H1 (cell line): ENCODE measurements around the gene VWA7. TPM values are rescaled to one million over a fixed set of nuclear protein-coding genes. Genes with fewer than 3 reads are reported as not detected.

Experiments used
- RFX5 ChIP-seq: IDR thresholded peaks from 2 replicates; pipeline ENCODE4 v1.6.1; 2011; ENCODE audit warnings: low read depth, low read length, improper control_type of control experiment, borderline replicate concordance
- SUZ12 ChIP-seq: fragments of 200-600 bp; sonication (generic); IDR thresholded peaks from 2 replicates; pipeline ENCODE4 v1.6.1; 2012; ENCODE audit warnings: mild to moderate bottlenecking, inconsistent platforms, low read length, moderate library complexity, mixed read lengths
- polyA plus RNA-seq, 7 experiments: library from polyadenylated mRNA; depleted of rRNA in 3 of 7; stranded (reverse) in 5 of 7; unstranded in 2 of 7; fragments of >200 nt in 5 of 7; fragments of 200-250 nt in 2 of 7; gene quantifications; 1 replicate in 5 of 7; 2 replicates in 1 of 7; 4 replicates in 1 of 7; pipeline versions ENCODE4 v1.2.1 to v1.2.3, GENCODE V29; 2011 to 2013; ENCODE audit warnings: missing spikeins in 2 of 7, mixed read lengths in 2 of 7
- total RNA-seq: library from RNA; stranded (reverse); fragmentation: NEBNext Ultra II Directional; extraction: Animal tissue kit (Norgen Biotek cat#: 25700); gene quantifications from 2 replicates; pipeline ENCODE4 v1.2.1, GENCODE V29; 2021

Gene VWA7
- total and polyA plus RNA-seq, 2 of the 8 experiments (the other 6 are each of a cell fraction or from before 2014, with no cell fraction given) = 0.82 to 2.1 TPM

DNA sequence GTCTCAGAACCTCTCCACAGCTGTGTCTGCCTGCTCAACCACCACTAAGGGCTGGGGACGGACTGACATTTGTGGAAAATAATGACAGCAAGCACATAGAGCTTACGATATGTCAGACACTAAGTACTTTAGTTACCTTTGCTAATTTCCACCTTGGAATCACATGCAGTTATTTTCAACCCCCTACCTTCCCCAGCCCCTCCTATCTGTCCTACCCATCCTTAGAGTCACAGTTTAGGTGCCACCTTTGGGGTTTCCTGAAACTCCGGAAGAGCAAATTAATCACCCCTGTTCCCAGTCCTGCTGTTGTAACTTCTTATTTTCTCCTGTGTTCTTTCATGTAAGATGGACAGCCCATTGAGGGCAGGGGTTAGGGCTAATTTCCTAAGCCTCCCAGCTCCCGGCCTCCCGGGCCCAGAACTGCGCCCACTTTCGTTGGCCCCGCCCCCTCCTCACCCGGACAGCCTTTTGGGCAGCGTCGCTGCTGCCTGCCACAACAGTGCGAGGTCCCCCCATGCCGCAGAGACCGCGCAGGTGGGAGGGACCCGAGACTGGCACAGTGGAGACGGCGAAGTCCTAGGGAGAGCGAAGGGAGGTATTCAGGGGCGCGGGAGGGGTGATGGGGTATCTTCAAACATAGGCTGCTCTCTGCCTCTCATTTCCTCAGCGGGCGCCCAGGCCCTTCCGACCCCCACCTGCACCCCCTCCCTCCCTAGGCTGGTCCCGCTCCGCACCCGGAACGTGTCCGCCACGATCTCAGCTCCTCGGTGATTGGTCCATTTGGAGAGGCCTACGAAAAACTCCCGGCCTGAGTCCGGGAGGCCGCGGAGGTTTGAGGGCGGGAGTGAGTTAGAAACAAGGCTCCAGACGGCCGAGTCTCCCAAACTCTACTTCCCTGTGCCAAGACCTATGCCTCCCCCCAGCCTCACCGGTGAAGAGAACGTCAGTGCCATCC lies 49.1 kb downstream of the VWA7 start (continued):
- TF ChIP-seq SUZ12 (no peak), RFX5 (no peak)
- TF ChIP-seq, all 59 proteins: peak for 0
